HG03457 (cell line): Measurements from ENCODE around the gene SLC35G1.
A peak's percentile ranks its signal among the peaks of the same experiment; 100 is the strongest.

Experiments used
- ATAC-seq: cut with Tn5 transposase; IDR thresholded peaks from one replicate; pipeline ENCODE4 v1.9.1; 2021; ENCODE audit warnings: moderate number of reproducible peaks; ENCODE audit not compliant: unreplicated experiment

Gene SLC35G1, protein sequence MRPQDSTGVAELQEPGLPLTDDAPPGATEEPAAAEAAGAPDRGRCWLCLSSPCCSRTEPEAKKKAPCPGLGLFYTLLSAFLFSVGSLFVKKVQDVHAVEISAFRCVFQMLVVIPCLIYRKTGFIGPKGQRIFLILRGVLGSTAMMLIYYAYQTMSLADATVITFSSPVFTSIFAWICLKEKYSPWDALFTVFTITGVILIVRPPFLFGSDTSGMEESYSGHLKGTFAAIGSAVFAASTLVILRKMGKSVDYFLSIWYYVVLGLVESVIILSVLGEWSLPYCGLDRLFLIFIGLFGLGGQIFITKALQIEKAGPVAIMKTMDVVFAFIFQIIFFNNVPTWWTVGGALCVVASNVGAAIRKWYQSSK

GRCh38 chr10:93893646-93894515, at the start of gene SLC35G1:
SLC35G1 (plus strand) TSS chr10:93893978; CDS start chr10:93894034, 56 bp downstream.
- peak; percentile 90 for ATAC-seq

GRCh38 chr10:93844979-93845626, 48.7 kb upstream of the SLC35G1 start:
- ATAC-seq: no peak

DNA sequence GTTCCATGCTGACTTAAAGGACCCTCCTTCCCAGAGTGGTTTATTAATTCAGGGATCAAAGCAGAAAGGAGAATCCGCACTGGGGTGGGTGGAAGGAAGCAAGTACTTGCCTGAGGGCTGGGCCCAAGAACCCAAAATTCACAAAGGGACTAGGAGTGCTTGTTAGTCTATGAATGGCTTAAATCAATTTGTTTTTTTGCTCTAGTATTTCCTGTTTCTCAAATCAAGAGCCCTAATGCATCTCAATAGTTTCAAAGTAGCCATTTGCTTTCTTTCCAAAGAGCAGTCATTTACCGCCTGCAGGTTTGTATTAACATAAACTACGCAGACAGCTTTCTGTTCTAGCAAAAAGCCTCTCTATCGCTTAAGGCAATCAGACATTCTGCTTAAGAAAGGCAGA, 44.2 kb upstream of the SLC35G1 start:
- no peak for ATAC-seq

- no peak for ATAC-seq
These were observed 43.5 kb upstream of the SLC35G1 start for GRCh38 chr10:93850031-93851015.

GRCh38 chr10:93851169-93851568, 42.6 kb upstream of the SLC35G1 start:
- no peak for ATAC-seq

DNA sequence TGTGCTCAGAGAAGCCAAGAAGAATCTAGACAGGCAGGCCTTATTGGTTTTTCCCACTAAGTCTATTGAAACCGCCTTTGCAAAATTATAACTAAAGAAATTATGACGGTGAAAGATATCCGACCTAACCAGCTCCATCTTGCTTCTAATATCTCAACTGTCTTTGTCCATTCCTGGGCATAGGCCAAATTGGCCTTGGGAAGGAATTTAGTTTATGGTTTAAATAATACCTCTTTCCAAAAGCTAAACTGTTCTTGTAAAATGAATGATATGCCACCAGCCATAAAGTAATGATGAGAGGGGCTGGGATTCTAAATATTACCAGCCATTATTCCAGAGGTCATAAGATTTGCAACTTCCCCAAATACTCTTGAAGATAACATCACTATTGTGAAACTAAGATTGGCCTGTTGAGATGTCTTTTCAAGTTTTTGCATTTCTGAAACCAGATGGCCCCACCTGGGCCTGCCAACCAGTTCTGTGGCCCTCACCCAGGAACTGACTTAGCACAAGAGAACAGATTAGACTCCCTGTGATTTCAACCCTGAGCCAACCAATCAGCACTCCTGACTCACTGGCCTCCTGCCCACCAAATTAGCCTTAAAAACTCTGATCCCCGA, 41.2 kb upstream of the SLC35G1 start:
- ATAC-seq: no peak

DNA sequence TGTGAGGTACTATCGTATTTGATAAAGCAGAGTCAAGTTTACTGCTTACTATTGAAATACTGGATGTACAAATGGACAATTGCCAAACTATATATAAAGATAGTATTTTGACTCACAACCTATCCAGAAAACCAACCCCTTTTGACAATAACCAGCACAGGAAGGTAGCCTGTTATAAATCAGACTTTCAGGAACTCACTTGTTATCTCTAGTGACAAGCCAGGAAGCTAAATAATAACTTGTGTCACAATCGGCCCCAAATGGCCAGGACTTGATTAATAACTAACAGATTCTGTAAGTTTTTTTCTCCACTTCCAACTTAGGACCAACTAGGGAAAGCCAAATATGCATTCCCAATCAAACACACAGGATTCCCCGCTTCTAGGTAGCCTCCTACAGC, 38.8 kb upstream of the SLC35G1 start:
- ATAC-seq: no peak

GRCh38 chr10:93856349-93857145, 37.2 kb upstream of the SLC35G1 start:
- ATAC-seq: no peak

DNA sequence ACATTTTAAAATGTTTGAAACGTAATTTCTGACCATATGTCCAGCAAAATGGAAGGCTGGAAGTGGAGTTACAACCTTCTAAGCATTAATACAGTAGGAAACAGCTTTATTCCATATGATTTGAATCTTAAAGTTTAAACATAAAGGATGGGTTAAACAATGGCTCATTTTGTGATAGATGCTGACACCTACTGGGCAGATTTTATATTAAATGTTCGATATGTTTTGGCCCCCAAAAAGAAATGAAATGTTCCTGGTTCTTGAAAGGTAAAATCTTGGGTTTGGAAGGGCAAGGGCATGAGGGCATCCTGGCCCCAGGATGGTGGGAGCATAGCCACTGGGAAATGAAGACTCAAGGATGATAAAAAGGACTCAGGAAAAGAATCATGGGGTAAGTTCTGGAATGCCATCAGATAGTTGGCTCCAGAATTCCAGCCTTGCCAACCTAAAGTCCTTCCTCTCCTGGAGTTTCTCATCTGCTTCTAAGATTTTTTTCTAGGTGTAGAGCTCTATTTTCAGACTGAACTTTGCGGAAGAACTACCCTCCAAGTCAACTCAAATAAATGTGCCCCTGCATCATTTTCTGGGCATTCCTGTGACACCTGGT, 34.6 kb upstream of the SLC35G1 start:
- ATAC-seq: no peak

DNA sequence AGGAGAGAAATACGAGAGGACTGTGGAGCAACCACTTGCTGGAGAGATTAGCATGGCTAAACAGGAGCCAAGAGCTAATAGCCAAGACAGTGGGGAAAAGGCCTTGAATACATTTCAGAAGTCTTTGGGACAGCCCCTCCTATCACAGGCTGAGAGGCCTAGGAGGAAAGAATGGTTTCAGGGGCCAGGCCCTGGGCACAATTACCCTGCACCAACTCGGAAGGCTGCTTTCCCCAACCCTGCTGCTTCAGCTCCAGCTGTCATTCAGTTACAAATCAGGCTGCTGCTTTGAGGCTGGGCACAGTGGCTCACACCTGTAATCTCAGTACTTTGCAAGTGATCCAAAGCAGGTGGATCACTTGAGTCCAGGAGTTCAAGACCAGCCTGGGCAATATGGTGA, 32.0 kb upstream of the SLC35G1 start:
- no peak for ATAC-seq

GRCh38 chr10:93865794-93866425, 27.9 kb upstream of the SLC35G1 start:
- ATAC-seq: no peak

DNA sequence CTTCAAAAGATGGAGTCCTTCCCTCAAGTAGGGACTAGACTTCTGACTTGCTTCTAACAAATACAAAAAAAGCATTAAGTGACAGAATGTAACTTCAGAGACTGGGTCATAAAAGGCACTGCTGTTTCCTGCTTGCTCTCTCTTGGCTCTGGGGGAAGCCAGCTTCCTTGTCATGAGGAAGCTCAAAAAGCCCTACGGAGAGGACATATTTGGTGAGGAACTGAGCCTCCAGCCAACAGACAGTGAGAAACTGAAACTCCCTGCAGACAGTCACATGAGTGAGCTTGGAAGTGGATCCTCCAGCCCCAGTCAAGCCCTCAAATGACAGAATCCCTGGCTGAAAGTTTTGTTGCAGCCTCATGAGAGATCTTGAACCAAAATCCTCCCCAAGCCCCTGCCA, 26.3 kb upstream of the SLC35G1 start:
- no peak for ATAC-seq

- ATAC-seq: no peak
These were observed 22.0 kb upstream of the SLC35G1 start for GRCh38 chr10:93871671-93872204.

- ATAC-seq: no peak
These were observed 21.2 kb upstream of the SLC35G1 start for GRCh38 chr10:93872375-93873158.

GRCh38 chr10:93873420-93874115, 20.2 kb upstream of the SLC35G1 start:
- no peak for ATAC-seq

- ATAC-seq: no peak
These were observed 19.3 kb upstream of the SLC35G1 start for GRCh38 chr10:93874309-93875031.
